Fibroblast of skin of left quadriceps (primary cell): ENCODE measurements around the gene TRMT112.
A peak's percentile ranks its signal among the peaks of the same experiment; 100 is the strongest.
"Not testable (repeated sequence)": the region's sequence is repeated elsewhere in the genome, so short reads cannot be mapped to it uniquely, and the experiment has no call there.

Source experiments
- DNase-seq, 2 experiments: peaks; one replicate each; pipeline ENCODE4 v3.0.0-alpha.2; 2013; ENCODE audit warnings: low read depth in 2 of 2

Gene TRMT112

GRCh38 chr11:64331569-64332371, 14.4 kb upstream of the TRMT112 start:
- DNase-seq: peak; percentile 38 to 45

- no peak for DNase-seq
Measured at GRCh38 chr11:64330888-64331287, 13.5 kb upstream of the TRMT112 start.

GRCh38 chr11:64327993-64328392, 10.6 kb upstream of the TRMT112 start:
- DNase-seq: no peak

DNA sequence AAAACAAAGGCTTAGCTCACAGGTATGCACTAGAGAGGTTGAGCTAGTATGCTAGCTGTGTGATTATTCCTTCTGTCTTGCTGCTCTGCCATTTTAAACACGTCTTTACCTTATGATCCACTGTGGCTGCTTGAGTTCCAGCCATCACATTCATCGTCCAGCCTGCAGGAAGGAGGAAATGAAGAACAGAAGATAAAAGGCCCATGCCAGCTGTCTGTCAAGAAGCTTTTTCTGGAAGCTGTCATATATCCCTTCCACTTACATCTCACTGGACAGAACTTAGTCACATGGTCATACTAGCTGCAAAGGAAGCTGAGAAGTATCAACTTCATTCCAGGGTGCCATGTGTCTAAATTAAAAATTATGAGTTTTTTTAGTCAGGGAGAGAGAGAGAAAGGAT, 10.0 kb upstream of the TRMT112 start:
- no peak for DNase-seq

- no peak for DNase-seq
Measured at GRCh38 chr11:64324692-64325469, 7.5 kb upstream of the TRMT112 start.

DNA sequence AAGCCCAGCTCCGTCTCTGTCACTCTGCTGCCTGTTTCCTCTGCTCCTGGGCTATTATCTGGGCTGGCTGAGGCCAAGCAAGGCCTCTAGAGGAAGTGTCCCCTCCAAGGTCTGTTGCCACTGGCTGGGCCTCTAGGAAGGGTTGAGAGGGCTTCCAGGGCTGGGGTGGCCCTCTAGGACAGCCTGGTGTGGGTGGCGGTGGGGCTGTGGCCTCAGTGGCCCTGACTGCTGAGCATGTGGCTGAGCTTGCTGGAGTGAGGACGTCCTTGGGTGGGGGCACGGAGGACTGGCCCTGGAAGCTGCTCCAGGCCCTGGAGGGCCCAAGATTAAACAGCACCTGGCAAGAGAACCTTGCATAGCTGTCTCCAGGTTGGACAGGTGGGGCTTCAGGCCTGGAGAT, 6.6 kb upstream of the TRMT112 start:
- DNase-seq: not testable (repeated sequence)

- DNase-seq: no peak
Measured at GRCh38 chr11:64323373-64323772, 6.0 kb upstream of the TRMT112 start.

- DNase-seq: no peak
Measured at GRCh38 chr11:64322925-64323260, 5.5 kb upstream of the TRMT112 start.

GRCh38 chr11:64321533-64321932, 4.2 kb upstream of the TRMT112 start:
- DNase-seq: no peak

- no peak for DNase-seq
Measured at GRCh38 chr11:64321026-64321425, 3.7 kb upstream of the TRMT112 start.

- no peak for DNase-seq
Measured at GRCh38 chr11:64320556-64320955, 3.2 kb upstream of the TRMT112 start.

- no peak for DNase-seq
Measured at GRCh38 chr11:64318766-64319761, 1.7 kb upstream of the TRMT112 start.

DNA sequence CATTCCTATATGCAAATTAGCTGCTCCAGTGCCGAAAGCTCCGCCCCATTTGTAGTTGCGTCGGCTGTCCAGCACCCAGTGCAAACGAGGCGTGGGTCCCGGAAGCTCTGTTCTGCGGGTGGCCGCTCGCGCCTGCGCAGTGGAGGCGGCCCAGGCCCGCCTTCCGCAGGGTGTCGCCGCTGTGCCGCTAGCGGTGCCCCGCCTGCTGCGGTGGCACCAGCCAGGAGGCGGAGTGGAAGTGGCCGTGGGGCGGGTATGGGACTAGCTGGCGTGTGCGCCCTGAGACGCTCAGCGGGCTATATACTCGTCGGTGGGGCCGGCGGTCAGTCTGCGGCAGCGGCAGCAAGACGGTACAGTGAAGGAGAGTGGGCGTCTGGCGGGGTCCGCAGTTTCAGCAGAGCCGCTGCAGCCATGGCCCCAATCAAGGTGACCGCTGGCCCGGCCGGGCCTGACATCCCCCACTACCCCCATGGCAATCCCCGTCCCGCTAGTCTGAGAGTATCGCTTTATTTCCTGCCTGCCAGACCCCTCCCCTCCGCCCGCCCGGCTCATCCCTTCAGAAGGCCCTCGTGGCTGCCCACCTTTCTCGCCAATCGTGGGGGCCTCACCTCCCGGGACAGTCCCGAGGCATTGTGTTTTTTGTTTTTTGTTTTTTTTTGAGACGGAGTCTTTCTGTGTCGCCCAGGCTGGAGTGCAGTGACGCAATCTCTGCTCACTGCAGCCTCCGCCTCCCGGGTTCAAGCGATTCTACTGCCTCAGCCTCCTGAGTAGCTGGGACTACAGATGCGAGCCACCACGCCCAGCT, 804 bp upstream of the TRMT112 start, which contains the start of gene PRDX5:
Gene PRDX5 (plus strand): TSS at position 161 of the 805 bp plus-strand sequence. CDS start 95 bp downstream, at position 256.
- DNase-seq: peak; percentile 87 to 88

GRCh38 chr11:64316672-64317324, 561 bp downstream of the TRMT112 start:
- DNase-seq: no peak

DNA sequence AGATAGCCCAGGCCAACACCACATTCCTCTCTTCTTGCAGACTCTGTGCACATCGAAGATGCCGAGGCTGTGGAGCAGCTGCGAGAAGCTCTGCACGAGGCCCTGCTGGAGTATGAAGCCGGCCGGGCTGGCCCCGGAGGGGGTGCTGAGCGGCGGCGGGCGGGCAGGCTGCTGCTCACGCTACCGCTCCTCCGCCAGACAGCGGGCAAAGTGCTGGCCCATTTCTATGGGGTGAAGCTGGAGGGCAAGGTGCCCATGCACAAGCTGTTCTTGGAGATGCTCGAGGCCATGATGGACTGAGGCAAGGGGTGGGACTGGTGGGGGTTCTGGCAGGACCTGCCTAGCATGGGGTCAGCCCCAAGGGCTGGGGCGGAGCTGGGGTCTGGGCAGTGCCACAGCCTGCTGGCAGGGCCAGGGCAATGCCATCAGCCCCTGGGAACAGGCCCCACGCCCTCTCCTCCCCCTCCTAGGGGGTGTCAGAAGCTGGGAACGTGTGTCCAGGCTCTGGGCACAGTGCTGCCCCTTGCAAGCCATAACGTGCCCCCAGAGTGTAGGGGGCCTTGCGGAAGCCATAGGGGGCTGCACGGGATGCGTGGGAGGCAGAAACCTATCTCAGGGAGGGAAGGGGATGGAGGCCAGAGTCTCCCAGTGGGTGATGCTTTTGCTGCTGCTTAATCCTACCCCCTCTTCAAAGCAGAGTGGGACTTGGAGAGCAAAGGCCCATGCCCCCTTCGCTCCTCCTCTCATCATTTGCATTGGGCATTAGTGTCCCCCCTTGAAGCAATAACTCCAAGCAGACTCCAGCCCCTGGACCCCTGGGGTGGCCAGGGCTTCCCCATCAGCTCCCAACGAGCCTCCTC, 1.5 kb downstream of the TRMT112 start:
- not testable (repeated sequence) for DNase-seq

DNA sequence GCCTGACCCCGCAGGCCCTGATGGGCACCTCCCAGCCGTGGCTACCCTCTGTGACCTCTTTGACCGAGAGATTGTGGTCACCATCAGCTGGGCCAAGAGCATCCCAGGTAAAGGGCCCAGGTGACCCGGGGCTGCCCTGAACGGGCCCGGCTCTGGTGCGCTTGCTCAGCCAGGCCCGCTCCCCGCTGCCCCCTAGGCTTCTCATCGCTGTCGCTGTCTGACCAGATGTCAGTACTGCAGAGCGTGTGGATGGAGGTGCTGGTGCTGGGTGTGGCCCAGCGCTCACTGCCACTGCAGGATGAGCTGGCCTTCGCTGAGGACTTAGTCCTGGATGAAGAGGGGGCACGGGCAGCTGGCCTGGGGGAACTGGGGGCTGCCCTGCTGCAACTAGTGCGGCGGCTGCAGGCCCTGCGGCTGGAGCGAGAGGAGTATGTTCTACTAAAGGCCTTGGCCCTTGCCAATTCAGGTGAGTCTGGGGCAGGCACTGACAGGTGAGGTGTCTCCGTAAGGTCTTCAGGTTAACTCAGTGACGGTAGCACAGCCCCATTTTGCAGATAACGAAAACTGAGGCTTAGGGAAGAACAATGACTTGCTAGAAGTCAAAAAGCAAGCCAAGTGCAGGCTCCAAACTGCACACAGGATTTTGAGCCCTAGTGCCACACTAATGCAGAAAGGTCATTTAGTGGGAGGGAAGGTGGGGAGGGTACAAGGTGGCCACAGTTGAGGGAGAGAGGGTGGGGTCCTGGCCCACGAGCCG, 2.4 kb downstream of the TRMT112 start:
- DNase-seq: no peak

GRCh38 chr11:64314146-64314804, 3.1 kb downstream of the TRMT112 start:
- DNase-seq: no peak

GRCh38 chr11:64313491-64314145, 3.7 kb downstream of the TRMT112 start:
- DNase-seq: no peak
